ENCODE data around the gene RAPGEF2.
A peak's percentile ranks its signal among the peaks of the same experiment; 100 is the strongest.

Gene RAPGEF2

GRCh38 chr4:159155119-159155518, 52.2 kb downstream of the RAPGEF2 start:
- ChIA-PET CTCF (no interaction called here), POLR2A (no interaction called here)
- TF ChIP-seq PRDM6 (tag by site-specific recombination; IDR thresholded peaks at IDR 0.05) (peak; percentile 37; the same call in 1 of the 2 replicates), ZNF18 (tag by site-specific recombination; IDR thresholded peaks at IDR 0.05) (no peak)
- Histone ChIP-seq H3K4me1 (ENCODE audit: control insufficient read depth, insufficient read depth, low read length) (0 out of 2 replicates have a peak, but pooled peaks cover 12% of the 10 kb centered on the region), H3K9me3 (ENCODE audit: control insufficient read depth, insufficient read depth, low read depth, low read length) (no peaks in the 10 kb centered on the region), H3K4me3 (ENCODE audit: low read depth, low read length) (no peak overlapping the region), H3K27ac (ENCODE audit: extremely low read depth, low read depth, low read length) (no peak overlapping the region), H3K36me3 (ENCODE audit: control insufficient read depth in 2 of 2, insufficient read depth in 1 of 2, low read length in 2 of 2) (no peaks in the 10 kb centered on the region)

GRCh38 chr4:159158083-159158617, 55.3 kb downstream of the RAPGEF2 start:
- ChIA-PET POLR2A (no interaction called here), CTCF (no interaction called here)
- 0 out of 2 replicates have a peak, but pooled peaks have one; percentile 43 for TF ChIP-seq OSR2 (tag by site-specific recombination; IDR thresholded peaks at IDR 0.05)
- TF ChIP-seq PRDM6 (tag by site-specific recombination; IDR thresholded peaks at IDR 0.05): peak; percentile 30; the same call in 1 of the 2 replicates
- no peak for TF ChIP-seq ZNF23 (tag by site-specific recombination; IDR thresholded peaks at IDR 0.05; ENCODE audit: borderline replicate concordance)
- no peak for TF ChIP-seq ZBTB21 (tag by site-specific recombination; IDR thresholded peaks at IDR 0.05)
- TF ChIP-seq ZEB2 (tag by site-specific recombination; IDR thresholded peaks at IDR 0.05): no peak
- TF ChIP-seq BCL11A (tag by site-specific recombination; IDR thresholded peaks at IDR 0.05; ENCODE audit: low read depth): no peak

GRCh38 chr4:159158985-159159384, 56.1 kb downstream of the RAPGEF2 start:
- H3K36me3 ChIP-seq (ENCODE audit: control insufficient read depth in 2 of 2, insufficient read depth in 1 of 2, low read length in 2 of 2): no peaks in the 10 kb centered on the region
- TF ChIP-seq ZNF843 (tag by site-specific recombination; IDR thresholded peaks at IDR 0.05): no peak
- no peak for TF ChIP-seq ZBTB6 (tag by site-specific recombination; IDR thresholded peaks at IDR 0.05)
- TF ChIP-seq ZNF19 (tag by site-specific recombination; IDR thresholded peaks at IDR 0.05; ENCODE audit: low read depth): no peak
- no peak for TF ChIP-seq PRDM10 (tag by site-specific recombination; IDR thresholded peaks at IDR 0.05)
- no peak for TF ChIP-seq YY2 (tag by site-specific recombination; IDR thresholded peaks at IDR 0.05)
- TF ChIP-seq KLF16 (tag by site-specific recombination; IDR thresholded peaks at IDR 0.05): no peak
- TF ChIP-seq BCL11B (tag by site-specific recombination; IDR thresholded peaks at IDR 0.05; ENCODE audit: low read depth): no peak
- TF ChIP-seq ZNF37A (tag by site-specific recombination; IDR thresholded peaks at IDR 0.05): no peak
- TF ChIP-seq ZNF146 (tag by site-specific recombination; IDR thresholded peaks at IDR 0.05): no peak
- no peak for TF ChIP-seq ZFP41 (tag by site-specific recombination; IDR thresholded peaks at IDR 0.05; ENCODE audit: borderline replicate concordance)
- TF ChIP-seq ZBTB20 (tag by site-specific recombination; IDR thresholded peaks at IDR 0.05): no peak
- no peak for TF ChIP-seq ZNF561 (tag by site-specific recombination; IDR thresholded peaks at IDR 0.05; ENCODE audit: borderline replicate concordance)
- no peak for TF ChIP-seq ZNF324 (tag by site-specific recombination; IDR thresholded peaks at IDR 0.05)
- H3K27ac ChIP-seq (ENCODE audit: extremely low read depth, low read depth, low read length): no peak overlapping the region
- ChIA-PET CTCF (no interaction called here), POLR2A (no interaction called here)
- H3K4me1 ChIP-seq (ENCODE audit: control insufficient read depth, insufficient read depth, low read length): 0 out of 2 replicates have a peak, but pooled peaks cover 11% of the 10 kb centered on the region
- no peaks in the 10 kb centered on the region for H3K9me3 ChIP-seq (ENCODE audit: control insufficient read depth, insufficient read depth, low read depth, low read length)
- H3K4me3 ChIP-seq (ENCODE audit: low read depth, low read length): no peak overlapping the region

More at GRCh38 chr4:159158083-159158617, 55.3 kb downstream of the RAPGEF2 start:
- Histone ChIP-seq H3K36me3 (ENCODE audit: control insufficient read depth in 2 of 2, insufficient read depth in 1 of 2, low read length in 2 of 2) (no peaks in the 10 kb centered on the region), H3K4me1 (ENCODE audit: control insufficient read depth, insufficient read depth, low read length) (0 out of 2 replicates have a peak, but pooled peaks cover 11% of the 10 kb centered on the region), H3K4me3 (ENCODE audit: low read depth, low read length) (no peak overlapping the region), H3K9me3 (ENCODE audit: control insufficient read depth, insufficient read depth, low read depth, low read length) (no peaks in the 10 kb centered on the region), H3K27ac (ENCODE audit: extremely low read depth, low read depth, low read length) (no peak overlapping the region)

Measured in HEK293 (cell line).